Activated naive CD8-positive, alpha-beta T cell (primary cell): ENCODE data around the gene PABPC4L.
"Not testable (repeated sequence)": the region's sequence is repeated elsewhere in the genome, so short reads cannot be mapped to it uniquely, and the experiment has no call there.

Source experiments
- H3K27ac Mint-ChIP-seq: one replicate; pipeline ENCODE4 v1.8.0; 2021; ENCODE audit warnings: mixed read lengths
- H3K27me3 Mint-ChIP-seq: one replicate; pipeline ENCODE4 v1.8.0; 2021; ENCODE audit warnings: mixed read lengths
- H3K36me3 Mint-ChIP-seq: one replicate; pipeline ENCODE4 v1.8.0; 2021; ENCODE audit warnings: mixed read lengths
- H3K4me1 Mint-ChIP-seq: one replicate; pipeline ENCODE4 v1.8.0; 2021; ENCODE audit warnings: low read depth, mixed read lengths
- H3K4me3 Mint-ChIP-seq: one replicate; pipeline ENCODE4 v1.8.0; 2021; ENCODE audit warnings: mild to moderate bottlenecking, mixed read lengths
- H3K9me3 Mint-ChIP-seq: one replicate; pipeline ENCODE4 v1.8.0; 2021; ENCODE audit warnings: low read depth, mixed read lengths

The PABPC4L gene

DNA sequence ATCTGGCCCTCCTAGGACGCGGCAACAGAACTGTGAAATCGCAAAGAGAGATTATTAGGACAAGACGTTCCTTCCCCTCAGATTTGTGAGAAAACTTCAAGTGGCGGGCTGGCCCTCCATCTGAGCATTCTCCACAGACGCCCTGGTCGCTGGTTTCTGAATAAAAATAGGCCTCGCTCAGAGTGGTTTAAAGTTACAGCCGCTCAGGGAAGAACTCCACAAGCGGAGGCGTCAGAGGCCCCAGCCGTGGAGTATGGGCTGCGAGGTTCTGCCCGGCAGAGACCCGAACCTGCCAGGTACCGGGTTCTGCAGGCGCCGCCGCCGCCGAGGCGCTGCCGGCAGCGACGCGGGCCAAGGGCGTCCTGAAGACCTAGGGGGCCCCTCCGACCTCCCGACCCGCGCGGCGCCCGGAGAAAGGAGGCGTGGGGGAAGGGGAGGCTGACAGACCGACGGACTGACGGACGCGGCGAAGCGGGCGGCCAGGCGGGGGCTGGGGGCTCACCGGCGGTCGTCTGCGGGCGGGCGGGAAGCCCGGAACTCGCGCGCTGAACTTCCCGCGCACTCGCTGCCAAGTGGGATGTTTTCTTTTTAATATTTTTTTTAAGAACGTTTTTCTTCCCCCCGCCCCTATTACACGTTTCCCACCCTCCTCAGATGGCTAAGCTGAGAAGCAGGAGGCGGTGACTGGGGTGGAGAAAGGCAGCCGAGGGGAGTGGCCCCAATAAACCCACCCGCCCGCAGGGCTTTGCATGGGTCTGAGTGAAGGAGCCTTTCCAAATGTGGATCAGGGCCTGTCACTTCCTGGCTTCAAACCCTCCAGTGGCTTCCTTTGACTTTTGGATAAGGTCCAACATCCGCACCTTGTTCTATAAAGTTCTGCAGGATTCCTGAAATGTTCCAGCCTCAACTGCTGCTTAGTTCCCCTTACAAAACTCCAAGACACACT, at the start of gene PABPC4L:
Gene PABPC4L (minus strand): TSS at position 574 of the 946 bp plus-strand sequence. CDS start 770 bp downstream, outside the sequence.
- Mint-ChIP-seq H3K4me1 (no peaks in the 10 kb centered on the region), H3K27me3 (peaks cover 4% of the 10 kb centered on the region), H3K36me3 (no peaks in the 10 kb centered on the region), H3K9me3 (peaks cover 10% of the 10 kb centered on the region), H3K27ac (no peak within 1 kb of the TSS), H3K4me3 (no peak within 1 kb of the TSS)

GRCh38 chr4:134251322-134251721, 49.7 kb upstream of the PABPC4L start:
- Mint-ChIP-seq H3K27ac (no peak overlapping the region), H3K9me3 (peaks cover 11% of the 10 kb centered on the region), H3K4me3 (no peak overlapping the region), H3K4me1 (no peaks in the 10 kb centered on the region), H3K27me3 (no peaks in the 10 kb centered on the region), H3K36me3 (no peaks in the 10 kb centered on the region)

DNA sequence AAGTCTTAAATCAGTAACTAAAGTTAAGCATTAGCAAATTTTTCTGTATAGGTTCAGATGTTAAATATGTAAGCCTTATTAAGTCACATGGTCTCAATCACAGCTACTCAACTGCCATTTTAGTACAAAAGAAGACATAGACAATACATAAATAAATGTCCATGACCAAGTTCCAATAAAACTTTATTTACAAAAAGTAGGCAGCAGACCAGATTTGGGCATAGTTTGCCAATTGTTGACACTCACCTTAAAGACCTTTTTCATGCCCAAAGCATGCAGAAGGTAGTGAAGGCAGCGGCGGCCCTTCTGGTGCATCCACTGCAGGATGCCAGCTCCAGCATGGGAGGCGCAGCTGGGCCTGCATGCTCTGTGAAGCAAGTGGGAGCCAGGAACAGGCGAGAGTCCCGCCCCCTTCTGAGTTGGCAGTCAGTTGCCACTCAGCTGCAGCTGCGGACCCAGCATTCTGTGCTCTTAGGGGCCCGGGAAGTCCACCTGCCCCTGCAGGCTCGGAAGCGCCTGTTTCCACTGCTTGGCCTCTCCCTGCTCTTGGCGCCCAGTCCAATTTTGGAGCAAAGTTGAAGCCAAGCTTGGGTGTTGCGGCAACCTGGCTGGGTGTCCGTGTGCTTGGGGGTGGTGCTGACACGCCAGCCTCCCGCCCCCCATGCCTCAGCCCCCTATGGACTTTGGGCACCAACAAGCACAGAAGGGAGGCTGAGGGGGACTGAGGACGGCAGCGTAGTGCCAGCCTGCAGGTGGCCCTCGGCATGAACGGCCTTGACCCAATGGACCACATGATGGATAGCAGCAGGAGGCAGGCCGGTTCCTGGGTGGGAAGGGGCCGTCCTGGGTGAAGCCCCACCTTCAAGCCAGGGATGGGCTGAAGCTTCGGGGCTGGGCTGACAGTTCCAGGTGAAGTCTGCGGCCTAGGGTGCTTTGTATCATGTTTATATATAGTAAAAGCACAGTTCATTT, 42.4 kb upstream of the PABPC4L start:
- H3K4me3 Mint-ChIP-seq = no peak overlapping the region
- H3K36me3 Mint-ChIP-seq = no peaks in the 10 kb centered on the region
- H3K27me3 Mint-ChIP-seq = no peaks in the 10 kb centered on the region
- peaks cover 6% of the 10 kb centered on the region for H3K9me3 Mint-ChIP-seq
- H3K27ac Mint-ChIP-seq = no peak overlapping the region
- H3K4me1 Mint-ChIP-seq = no peaks in the 10 kb centered on the region

DNA sequence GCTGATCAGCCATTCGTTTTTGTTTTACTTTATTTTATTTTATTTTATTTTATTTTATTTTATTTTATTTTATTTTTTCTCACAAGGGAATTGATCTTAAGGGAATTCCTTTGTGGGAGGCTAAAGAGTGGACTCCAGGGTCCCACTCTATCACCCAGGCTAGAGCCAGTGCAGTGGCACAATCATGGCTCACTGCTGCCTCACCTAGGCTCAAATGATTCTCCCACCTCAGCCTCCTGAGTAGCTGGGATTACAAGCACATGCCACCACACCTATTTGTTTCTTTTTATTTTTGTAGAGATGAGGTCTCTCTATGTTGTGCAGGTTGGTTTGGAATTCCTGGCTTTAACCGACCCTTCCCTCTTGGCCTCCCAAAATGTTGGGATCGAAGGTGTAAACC, 17.5 kb upstream of the PABPC4L start:
- peaks cover 19% of the 10 kb centered on the region for H3K9me3 Mint-ChIP-seq
- H3K4me3 Mint-ChIP-seq = no peak overlapping the region
- H3K4me1 Mint-ChIP-seq = no peaks in the 10 kb centered on the region
- H3K27ac Mint-ChIP-seq = no peak overlapping the region
- no peaks in the 10 kb centered on the region for H3K27me3 Mint-ChIP-seq
- no peaks in the 10 kb centered on the region for H3K36me3 Mint-ChIP-seq

- no peak overlapping the region for H3K4me3 Mint-ChIP-seq
- no peaks in the 10 kb centered on the region for H3K27me3 Mint-ChIP-seq
- no peaks in the 10 kb centered on the region for H3K36me3 Mint-ChIP-seq
- peaks cover 19% of the 10 kb centered on the region for H3K9me3 Mint-ChIP-seq
- no peak overlapping the region for H3K27ac Mint-ChIP-seq
- no peaks in the 10 kb centered on the region for H3K4me1 Mint-ChIP-seq
These were observed 14.8 kb upstream of the PABPC4L start for GRCh38 chr4:134216411-134216810.

- H3K4me1 Mint-ChIP-seq = no peaks in the 10 kb centered on the region
- no peak overlapping the region for H3K4me3 Mint-ChIP-seq
- H3K9me3 Mint-ChIP-seq = peaks cover 19% of the 10 kb centered on the region
- H3K27me3 Mint-ChIP-seq = no peaks in the 10 kb centered on the region
- no peak overlapping the region for H3K27ac Mint-ChIP-seq
- no peaks in the 10 kb centered on the region for H3K36me3 Mint-ChIP-seq
These were observed 14.2 kb upstream of the PABPC4L start for GRCh38 chr4:134215620-134216344.

DNA sequence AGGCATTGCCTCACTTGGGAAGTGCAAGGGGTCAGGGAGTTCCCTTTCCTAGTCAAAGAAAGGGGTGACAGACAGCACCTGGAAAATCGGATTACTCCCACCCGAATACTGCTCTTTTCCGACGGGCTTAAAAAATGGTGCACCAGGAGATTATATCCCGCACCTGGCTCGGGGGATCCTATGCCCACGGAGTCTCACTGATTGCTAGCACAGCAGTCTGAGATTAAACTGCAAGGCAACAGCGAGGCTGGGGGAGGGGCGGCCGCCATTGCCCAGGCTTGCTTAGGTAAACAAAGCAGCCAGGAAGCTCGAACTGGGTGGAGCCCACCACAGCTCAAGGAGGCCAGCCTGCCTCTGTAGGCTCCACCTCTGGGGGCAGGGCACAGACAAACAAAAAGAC, 6.4 kb upstream of the PABPC4L start:
- H3K27me3 Mint-ChIP-seq, H3K4me1 Mint-ChIP-seq, H3K36me3 Mint-ChIP-seq, H3K27ac Mint-ChIP-seq, H3K4me3 Mint-ChIP-seq: not testable (repeated sequence)
- peaks cover 12% of the 10 kb centered on the region for H3K9me3 Mint-ChIP-seq

GRCh38 chr4:134202166-134202956, 772 bp upstream of the PABPC4L start:
- peaks cover 12% of the 10 kb centered on the region for H3K9me3 Mint-ChIP-seq
- no peak overlapping the region for H3K27ac Mint-ChIP-seq

GRCh38 chr4:134200811-134201215, 776 bp downstream of the PABPC4L start:
- Mint-ChIP-seq H3K27ac (no peak overlapping the region), H3K4me1 (no peaks in the 10 kb centered on the region), H3K9me3 (peaks cover 7% of the 10 kb centered on the region)

More at GRCh38 chr4:134202166-134202956, 772 bp upstream of the PABPC4L start:
- peaks cover 4% of the 10 kb centered on the region for H3K27me3 Mint-ChIP-seq
- no peaks in the 10 kb centered on the region for H3K4me1 Mint-ChIP-seq
- H3K4me3 Mint-ChIP-seq = no peak overlapping the region
- no peaks in the 10 kb centered on the region for H3K36me3 Mint-ChIP-seq

DNA sequence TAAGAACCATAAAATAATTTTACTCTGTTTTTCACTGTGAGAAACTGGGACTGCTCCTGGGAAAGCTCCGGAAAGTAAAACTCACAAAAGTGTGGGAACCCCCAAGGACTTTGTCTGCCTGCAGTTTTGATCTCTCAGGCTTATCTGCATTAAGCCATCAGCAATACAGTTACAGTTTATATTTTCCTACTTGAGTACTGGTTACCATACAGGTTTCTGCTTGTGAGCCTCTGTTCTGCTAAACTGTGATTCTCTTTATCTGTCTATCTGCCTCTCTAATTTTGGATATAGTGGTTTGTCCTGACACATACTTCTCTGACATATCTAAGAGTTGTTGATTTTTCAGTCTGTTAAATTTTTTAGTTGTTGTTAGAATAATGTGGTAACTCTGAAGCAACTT, 11.6 kb downstream of the PABPC4L start:
- H3K4me1 Mint-ChIP-seq = no peaks in the 10 kb centered on the region
- H3K9me3 Mint-ChIP-seq = peaks cover 25% of the 10 kb centered on the region
- no peaks in the 10 kb centered on the region for H3K36me3 Mint-ChIP-seq
- no peak overlapping the region for H3K27ac Mint-ChIP-seq
- no peak overlapping the region for H3K4me3 Mint-ChIP-seq
- H3K27me3 Mint-ChIP-seq = no peaks in the 10 kb centered on the region

More at GRCh38 chr4:134200811-134201215, 776 bp downstream of the PABPC4L start:
- Mint-ChIP-seq H3K27me3 (peaks cover 4% of the 10 kb centered on the region), H3K36me3 (no peaks in the 10 kb centered on the region), H3K4me3 (no peak overlapping the region)

DNA sequence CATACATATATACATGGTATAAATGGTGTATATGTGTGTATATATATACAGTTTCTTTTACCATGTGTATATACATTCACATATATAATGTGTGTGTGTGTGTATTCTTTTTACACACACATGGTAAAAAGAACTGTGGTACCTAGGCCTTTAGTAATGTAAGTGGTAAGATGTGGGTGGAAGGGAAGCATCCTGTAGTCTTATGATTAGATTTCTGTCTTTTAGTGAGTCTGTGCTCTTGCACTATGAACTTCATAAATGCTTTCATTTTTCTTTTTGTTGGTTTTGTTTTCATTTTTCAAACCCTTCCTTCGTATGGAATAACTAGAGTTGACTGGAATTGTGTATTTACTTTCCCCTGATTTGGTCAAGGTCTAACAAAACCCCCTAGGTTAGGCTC, 12.1 kb downstream of the PABPC4L start:
- no peak overlapping the region for H3K4me3 Mint-ChIP-seq

DNA sequence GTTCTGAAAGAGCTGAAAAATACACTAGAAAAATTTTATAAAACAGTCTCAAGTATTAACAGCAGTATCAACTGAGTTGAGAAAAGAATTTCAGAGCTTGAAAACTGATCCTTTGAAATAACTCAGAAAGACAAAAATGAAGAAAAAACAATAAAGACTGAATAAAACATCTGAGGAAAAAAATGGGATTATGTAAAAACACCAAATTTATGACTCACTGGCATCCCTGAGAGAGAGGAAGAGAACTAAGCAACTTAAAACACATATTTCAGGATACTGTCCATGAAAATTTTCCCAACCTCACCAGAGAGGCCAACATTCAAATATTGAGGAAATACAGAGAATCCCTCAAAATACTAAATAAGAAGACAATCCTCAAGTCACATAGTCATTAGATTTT, 22.9 kb downstream of the PABPC4L start:
- H3K27ac Mint-ChIP-seq = no peak overlapping the region
- H3K36me3 Mint-ChIP-seq = no peaks in the 10 kb centered on the region
- no peak overlapping the region for H3K4me3 Mint-ChIP-seq
- no peaks in the 10 kb centered on the region for H3K4me1 Mint-ChIP-seq
- peaks cover 10% of the 10 kb centered on the region for H3K9me3 Mint-ChIP-seq
- no peaks in the 10 kb centered on the region for H3K27me3 Mint-ChIP-seq

More for the DNA sequence above, 12.1 kb downstream of the PABPC4L start:
- no peak overlapping the region for H3K27ac Mint-ChIP-seq
- no peaks in the 10 kb centered on the region for H3K27me3 Mint-ChIP-seq
- peaks cover 25% of the 10 kb centered on the region for H3K9me3 Mint-ChIP-seq
- H3K4me1 Mint-ChIP-seq = no peaks in the 10 kb centered on the region
- no peaks in the 10 kb centered on the region for H3K36me3 Mint-ChIP-seq

DNA sequence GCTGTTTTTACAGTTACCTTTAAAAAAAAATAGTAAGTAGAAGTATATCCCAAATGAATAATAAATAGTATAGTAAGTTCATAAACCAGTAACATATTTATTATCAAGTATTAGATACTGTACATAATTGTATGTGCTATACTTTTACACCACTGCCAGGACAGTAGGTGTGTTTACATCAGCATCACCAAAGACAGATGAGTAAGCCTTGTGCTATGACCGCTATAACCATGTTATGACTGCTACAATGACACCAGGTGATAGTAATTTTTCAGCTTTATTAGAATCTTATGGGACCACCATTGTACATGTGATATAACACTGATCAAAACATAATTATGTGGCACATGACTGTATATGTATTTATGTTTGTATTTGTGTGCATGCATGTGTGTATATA, 27.3 kb downstream of the PABPC4L start:
- Mint-ChIP-seq H3K4me3 (no peak overlapping the region), H3K4me1 (no peaks in the 10 kb centered on the region), H3K36me3 (no peaks in the 10 kb centered on the region), H3K9me3 (peaks cover 3% of the 10 kb centered on the region), H3K27me3 (no peaks in the 10 kb centered on the region), H3K27ac (no peak overlapping the region)

DNA sequence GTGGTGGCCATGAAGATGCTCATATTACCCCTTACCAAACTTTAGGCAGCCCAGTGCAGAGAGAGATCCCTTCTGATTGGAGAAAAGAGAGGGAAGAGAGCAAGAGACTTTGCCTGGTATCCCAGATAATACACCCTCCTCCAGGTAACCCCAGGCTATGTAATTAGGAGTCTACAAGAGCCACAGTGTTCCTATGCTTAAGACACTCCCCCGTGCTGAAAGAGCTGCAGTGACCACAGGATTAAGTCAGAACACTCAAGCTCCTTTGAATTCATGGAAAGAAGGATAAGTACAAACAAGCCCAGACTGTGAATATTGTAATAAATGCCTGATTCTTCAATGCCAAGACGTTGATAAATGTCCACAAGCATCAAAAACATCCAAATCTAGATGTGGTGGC, 41.4 kb downstream of the PABPC4L start:
- Mint-ChIP-seq H3K27me3 (no peaks in the 10 kb centered on the region), H3K27ac (no peak overlapping the region), H3K4me1 (no peaks in the 10 kb centered on the region), H3K9me3 (peaks cover 7% of the 10 kb centered on the region), H3K36me3 (no peaks in the 10 kb centered on the region), H3K4me3 (no peak overlapping the region)
